Natural killer cell (primary cell): ENCODE measurements around the gene LBHD1. TPM values are rescaled to one million over a fixed set of nuclear protein-coding genes. Genes with fewer than 3 reads are reported as not detected.
"Not testable (repeated sequence)": the region's sequence is repeated elsewhere in the genome, so short reads cannot be mapped to it uniquely, and the experiment has no call there.

Experiments
- ATAC-seq, 3 donors: fragments of 150-1000 bp in 2 of 3; fragments of 200-7000 bp in 1 of 3; cut with Tn5 transposase; 1 replicate in 1 of 3; 2 replicates in 2 of 3; pipeline ENCODE4 v1.10.0; 2021; ENCODE audit warnings: mild to moderate bottlenecking in 2 of 3, moderate library complexity in 2 of 3
- DNase-seq, 2 donors: peaks; one replicate each; pipeline versions ENCODE4 v3.0.0 to v3.0.0-alpha.2; 2013 to 2021; ENCODE audit warnings: mixed read lengths in 1 of 2
- H3K27ac ChIP-seq: one replicate; pipeline ENCODE4 v1.5.1; 2013; ENCODE audit warnings: mild to moderate bottlenecking, low read length
- H3K27me3 ChIP-seq: one replicate; pipeline ENCODE4 v1.6.1; 2013; ENCODE audit warnings: low read length; ENCODE audit not compliant: control insufficient read depth, insufficient read depth
- H3K36me3 ChIP-seq: one replicate; pipeline ENCODE4 v1.6.1; 2013; ENCODE audit warnings: low read length; ENCODE audit not compliant: control insufficient read depth, insufficient read depth
- H3K4me1 ChIP-seq: one replicate; pipeline ENCODE4 v1.6.1; 2013; ENCODE audit warnings: low read length; ENCODE audit not compliant: control insufficient read depth, insufficient read depth
- H3K4me3 ChIP-seq: one replicate; pipeline ENCODE4 v1.5.1; 2013; ENCODE audit warnings: low read length
- H3K9me3 ChIP-seq: one replicate; pipeline ENCODE4 v1.6.1; 2013; ENCODE audit warnings: low read length; ENCODE audit not compliant: control insufficient read depth, insufficient read depth
- H3K27ac Mint-ChIP-seq, 2 donors: one replicate each; pipeline ENCODE4 v1.8.0; 2022; ENCODE audit warnings: mild to moderate bottlenecking in 2 of 2, mixed read lengths in 2 of 2, moderate library complexity in 1 of 2
- H3K27me3 Mint-ChIP-seq, 2 donors: one replicate each; pipeline ENCODE4 v1.8.0; 2022; ENCODE audit warnings: low read depth in 2 of 2, mixed read lengths in 2 of 2
- H3K36me3 Mint-ChIP-seq: one replicate; pipeline ENCODE4 v1.8.0; 2022; ENCODE audit warnings: mixed read lengths
- H3K4me1 Mint-ChIP-seq, 2 donors: one replicate each; pipeline ENCODE4 v1.8.0; 2022; ENCODE audit warnings: mixed read lengths in 2 of 2
- H3K4me3 Mint-ChIP-seq: one replicate; pipeline ENCODE4 v1.8.0; 2022; ENCODE audit warnings: mild to moderate bottlenecking, moderate library complexity, mixed read lengths
- H3K9me3 Mint-ChIP-seq, 2 donors: one replicate each; pipeline ENCODE4 v1.8.0; 2022; ENCODE audit warnings: mixed read lengths in 2 of 2
- CTCF ChIP-seq: fragments of 200-600 bp; IDR thresholded peaks from one replicate; pipeline ENCODE4 v1.8.0; 2022; ENCODE audit warnings: antibody characterized with exemption
- WGBS: methylation state at CpG from one replicate; pipeline ENCODE4 v1.1.7; 2013; ENCODE audit warnings: missing lambda C conversion rate; ENCODE audit not compliant: insufficient coverage; 5-methylcytosine and 5-hydroxymethylcytosine counted together
- intact Hi-C: fragments of 100-400 bp; cut with micrococcal nuclease; formaldehyde crosslinking; loops from one replicate; pipeline ENCODE4 v1.14.2; 2022
- total RNA-seq, 4 donors: library from RNA; stranded (reverse); fragments of 120-200 nt in 1 of 4; gene quantifications; one replicate each; pipeline versions ENCODE4 v1.2.3 to v1.2.4, GENCODE V29; 2013 to 2022

LBHD1 gene
- total RNA-seq, 3 donors from 2014 or later (not counting 1 experiment from before 2014, with no cell fraction given): 17.4 to 29.1 (median 20.4) TPM

- H3K9me3 Mint-ChIP-seq: no peaks in the 10 kb centered on the region
- Histone ChIP-seq H3K4me1 (peaks cover 21% of the 10 kb centered on the region), H3K36me3 (peaks cover 20% of the 10 kb centered on the region), H3K27me3 (no peaks in the 10 kb centered on the region), H3K4me3 (peak overlapping the region; percentile 98), H3K9me3 (no peaks in the 10 kb centered on the region), H3K27ac (peak overlapping the region; percentile 95)
- H3K27ac Mint-ChIP-seq: peak overlapping the region; percentile 95 to 99
- ATAC-seq (no peak), DNase-seq (no peak)
- H3K36me3 Mint-ChIP-seq: peaks cover 6% of the 10 kb centered on the region
- H3K4me3 Mint-ChIP-seq: peak overlapping the region; percentile 93
- peaks cover 26 to 31% of the 10 kb centered on the region in 2 donors for H3K4me1 Mint-ChIP-seq
- TF ChIP-seq CTCF: no peak
- H3K27me3 Mint-ChIP-seq: no peaks in the 10 kb centered on the region
- intact Hi-C loops: loop anchor here (5.0 kb wide), 2 partner anchors 86 to 251 kb away; partner anchors contain the start of gene TUT1
- 4% methylated on average over 16 of the region's 16 CpGs for WGBS
Observed at GRCh38 chr11:62678433-62678769, 6.3 kb upstream of the LBHD1 start.

DNA sequence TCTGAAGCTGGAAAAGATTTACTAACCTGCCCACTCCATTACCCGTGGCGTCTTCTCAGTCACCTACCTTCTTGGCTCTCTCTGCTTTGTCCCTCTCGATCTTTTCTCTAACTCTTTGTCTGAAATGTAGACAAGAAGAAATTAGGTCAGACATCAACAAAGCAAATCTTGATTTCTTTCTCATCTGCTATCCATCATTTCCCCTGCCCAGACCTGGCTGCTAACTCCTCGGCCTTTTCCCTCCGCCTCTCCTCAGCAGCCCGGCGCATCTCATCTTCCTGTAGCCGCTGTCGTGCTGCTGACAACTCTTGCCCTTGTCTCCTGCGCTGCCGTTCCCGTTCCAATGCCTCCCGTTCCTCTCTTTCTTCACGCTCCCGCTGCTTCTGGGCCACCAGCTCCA is 5.6 kb upstream of the LBHD1 start:
- H3K27me3 Mint-ChIP-seq: no peaks in the 10 kb centered on the region
- Histone ChIP-seq H3K9me3 (no peaks in the 10 kb centered on the region), H3K36me3 (peaks cover 20% of the 10 kb centered on the region), H3K27ac (peak overlapping the region; percentile 95), H3K4me3 (no peak overlapping the region), H3K27me3 (no peaks in the 10 kb centered on the region), H3K4me1 (peaks cover 27% of the 10 kb centered on the region)
- DNase-seq (no peak), ATAC-seq (no peak)
- TF ChIP-seq CTCF: no peak
- peaks cover 6% of the 10 kb centered on the region for H3K36me3 Mint-ChIP-seq
- intact Hi-C loops: loop anchor here (5.0 kb wide), 2 partner anchors 85 to 250 kb away; partner anchors contain the start of gene TUT1
- WGBS: 95% methylated on average over 15 of the region's 15 CpGs
- peak overlapping the region; percentile 93 for H3K4me3 Mint-ChIP-seq
- peaks cover 26 to 34% of the 10 kb centered on the region in 2 donors for H3K4me1 Mint-ChIP-seq
- H3K9me3 Mint-ChIP-seq: no peaks in the 10 kb centered on the region
- peak overlapping the region; percentile 95 to 99 for H3K27ac Mint-ChIP-seq

GRCh38 chr11:62677156-62677555 is 5.1 kb upstream of the LBHD1 start:
- ATAC-seq: no peak
- no peak for TF ChIP-seq CTCF

GRCh38 chr11:62676698-62677097 is 4.6 kb upstream of the LBHD1 start:
- Histone ChIP-seq H3K4me3 (no peak overlapping the region), H3K36me3 (peaks cover 20% of the 10 kb centered on the region), H3K27me3 (no peaks in the 10 kb centered on the region), H3K4me1 (peaks cover 35% of the 10 kb centered on the region), H3K9me3 (no peaks in the 10 kb centered on the region), H3K27ac (no peak overlapping the region)
- 82% methylated on average over 6 of the region's 6 CpGs for WGBS
- Mint-ChIP-seq H3K27me3 (no peaks in the 10 kb centered on the region), H3K27ac (peak overlapping the region; percentile 95 to 99), H3K4me3 (peak overlapping the region; percentile 93), H3K9me3 (no peaks in the 10 kb centered on the region), H3K4me1 (peaks cover 32 to 44% of the 10 kb centered on the region in 2 donors), H3K36me3 (peaks cover 6% of the 10 kb centered on the region)
- ATAC-seq: no peak
- no peak for DNase-seq
- no peak for TF ChIP-seq CTCF
- intact Hi-C loops: loop anchor here (5.0 kb wide), 2 partner anchors 84 to 249 kb away; partner anchors contain the start of gene TUT1

More at GRCh38 chr11:62677156-62677555, 5.1 kb upstream of the LBHD1 start:
- intact Hi-C loops: loop anchor here (5.0 kb wide), 2 partner anchors 85 to 250 kb away; partner anchors contain the start of gene TUT1
- no peaks in the 10 kb centered on the region for H3K9me3 Mint-ChIP-seq
- Histone ChIP-seq H3K4me3 (no peak overlapping the region), H3K27ac (no peak overlapping the region), H3K4me1 (peaks cover 33% of the 10 kb centered on the region), H3K9me3 (no peaks in the 10 kb centered on the region), H3K36me3 (peaks cover 20% of the 10 kb centered on the region), H3K27me3 (no peaks in the 10 kb centered on the region)
- H3K27ac Mint-ChIP-seq: peak overlapping the region; percentile 95 to 99
- H3K4me1 Mint-ChIP-seq: peaks cover 29 to 40% of the 10 kb centered on the region in 2 donors
- WGBS: 97% methylated on average over 6 of the region's 6 CpGs
- H3K4me3 Mint-ChIP-seq: peak overlapping the region; percentile 93
- no peak for DNase-seq
- peaks cover 6% of the 10 kb centered on the region for H3K36me3 Mint-ChIP-seq
- H3K27me3 Mint-ChIP-seq: no peaks in the 10 kb centered on the region

DNA sequence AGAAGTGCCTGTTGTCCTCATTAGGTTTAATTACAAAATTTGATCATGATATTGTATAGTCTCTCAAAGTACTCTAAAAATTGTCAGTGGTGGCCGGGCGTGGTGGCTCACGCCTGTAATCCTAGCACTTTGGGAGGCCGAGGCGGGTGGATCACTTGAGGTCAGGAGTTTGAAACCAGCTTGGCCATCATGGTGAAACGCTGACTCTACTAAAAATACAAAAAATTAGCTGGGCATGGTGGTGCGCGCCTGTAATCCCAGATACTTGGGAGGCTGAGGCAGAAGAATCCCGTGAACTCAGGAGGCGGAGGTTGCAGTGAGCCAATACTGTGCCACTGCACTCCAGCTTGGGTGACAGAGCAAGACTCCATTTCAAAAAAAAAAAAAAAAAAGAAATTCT is 3.3 kb upstream of the LBHD1 start:
- H3K36me3 Mint-ChIP-seq, ATAC-seq, H3K9me3 ChIP-seq, H3K4me3 ChIP-seq, H3K27ac ChIP-seq, H3K27me3 ChIP-seq, H3K27ac Mint-ChIP-seq, DNase-seq, H3K9me3 Mint-ChIP-seq, H3K27me3 Mint-ChIP-seq, H3K4me3 Mint-ChIP-seq: not testable (repeated sequence)
- intact Hi-C loops: loop anchor here (5.0 kb wide), 2 partner anchors 83 to 248 kb away; partner anchors contain the start of gene TUT1
- peaks cover 20% of the 10 kb centered on the region for H3K36me3 ChIP-seq
- WGBS: over 99% methylated on average over 10 of the region's 10 CpGs
- peaks cover 45 to 52% of the 10 kb centered on the region in 2 donors for H3K4me1 Mint-ChIP-seq
- peaks cover 43% of the 10 kb centered on the region for H3K4me1 ChIP-seq
